GM21360 (cell line): Measurements from ENCODE around the gene APAF1.
"Not testable (repeated sequence)": the region's sequence is repeated elsewhere in the genome, so short reads cannot be mapped to it uniquely, and the experiment has no call there.

Source experiments
- ATAC-seq: cut with Tn5 transposase; IDR thresholded peaks from one replicate; pipeline ENCODE4 v1.9.1; 2021; ENCODE audit warnings: mild to moderate bottlenecking, moderate library complexity; ENCODE audit not compliant: unreplicated experiment

Gene APAF1

GRCh38 chr12:98751580-98752115, 106.6 kb downstream of the APAF1 start:
- ATAC-seq, result no peak

DNA sequence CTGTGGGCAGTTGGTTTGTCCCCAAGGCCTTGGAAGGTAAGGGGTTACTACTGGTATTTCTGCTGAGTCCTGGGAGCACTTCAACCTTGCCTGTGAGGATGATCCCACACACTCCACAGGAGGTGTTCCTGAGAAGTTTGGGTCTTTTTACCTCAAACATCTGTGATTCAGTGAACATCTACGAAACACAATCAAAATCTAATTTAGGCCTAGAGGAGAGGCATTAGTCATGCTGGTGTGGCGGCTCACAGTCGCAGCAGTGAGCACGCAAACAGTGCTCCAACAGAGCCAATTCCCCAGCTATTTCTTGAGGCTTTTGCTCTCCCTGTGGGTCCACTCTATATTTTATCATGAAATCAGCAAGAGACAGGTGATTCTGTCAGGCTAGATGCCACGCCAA, 107.6 kb downstream of the APAF1 start:
- ATAC-seq, result no peak

DNA sequence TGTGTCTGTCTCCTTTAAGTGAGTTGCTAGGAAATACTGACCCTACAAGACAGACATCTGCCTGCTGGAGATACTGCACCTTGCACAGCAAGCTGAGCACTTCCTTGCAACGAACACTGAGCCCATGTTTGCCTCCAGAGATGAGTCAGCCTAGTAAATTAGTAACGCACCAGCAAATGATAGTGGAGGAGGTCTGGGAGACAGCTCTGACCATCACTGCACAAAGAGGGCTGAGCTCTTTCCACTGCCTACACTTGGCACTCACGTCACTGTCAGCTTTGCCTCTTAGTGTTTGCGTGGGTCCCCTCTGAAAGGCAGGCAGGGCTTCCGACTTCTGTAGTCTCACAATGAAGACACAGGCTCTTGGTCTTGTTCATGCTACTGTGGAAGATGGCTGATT, 109.0 kb downstream of the APAF1 start:
- peak; percentile 99 for ATAC-seq

GRCh38 chr12:98755855-98756254, 110.8 kb downstream of the APAF1 start:
- not testable (repeated sequence) for ATAC-seq

DNA sequence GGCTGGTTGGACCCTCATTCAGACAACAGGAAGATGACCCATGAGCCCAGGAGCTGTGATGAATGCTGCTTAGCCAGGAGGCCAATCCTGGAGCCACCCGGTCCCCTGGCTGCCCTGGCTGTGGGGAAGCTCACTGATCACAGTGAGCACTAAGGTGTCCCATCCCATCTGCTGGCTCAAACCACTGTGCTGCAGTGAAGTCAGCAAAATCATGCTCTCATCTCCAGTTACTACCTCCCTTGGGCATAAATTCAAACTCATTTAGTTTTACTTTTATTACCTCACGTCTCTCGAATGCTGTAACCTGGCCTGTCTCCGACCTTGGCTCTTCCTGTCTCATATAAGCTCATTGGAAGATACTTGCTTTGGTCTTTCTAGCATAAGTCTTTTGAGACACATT, 112.4 kb downstream of the APAF1 start:
- no peak for ATAC-seq

DNA sequence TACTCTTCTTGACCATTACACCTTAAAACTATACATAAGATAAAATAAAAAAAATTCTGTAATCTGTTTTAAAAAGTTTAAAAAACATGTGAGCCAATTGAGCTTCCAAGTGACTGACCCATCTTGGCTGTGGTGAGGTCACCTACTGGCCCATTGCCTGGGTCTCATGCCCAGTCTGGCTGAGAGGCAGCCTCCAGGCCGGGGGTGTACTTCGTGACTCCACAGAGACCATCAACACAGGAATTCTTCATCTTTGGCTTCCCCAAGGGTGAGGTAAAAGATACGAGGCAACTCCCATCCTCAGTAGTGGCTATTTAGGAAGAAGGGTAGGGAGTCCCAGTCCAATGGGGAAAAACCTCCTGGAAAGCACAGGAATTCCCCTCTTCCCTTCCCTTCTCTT, 113.2 kb downstream of the APAF1 start:
- ATAC-seq, result no peak

- no peak for ATAC-seq
These were observed 118.6 kb downstream of the APAF1 start for GRCh38 chr12:98763656-98764055.

GRCh38 chr12:98767248-98767647, 122.2 kb downstream of the APAF1 start:
- ATAC-seq, result no peak

- ATAC-seq, result no peak
These were observed 124.0 kb downstream of the APAF1 start for GRCh38 chr12:98769068-98769467.

GRCh38 chr12:98770230-98770629, 125.1 kb downstream of the APAF1 start:
- ATAC-seq, result no peak

DNA sequence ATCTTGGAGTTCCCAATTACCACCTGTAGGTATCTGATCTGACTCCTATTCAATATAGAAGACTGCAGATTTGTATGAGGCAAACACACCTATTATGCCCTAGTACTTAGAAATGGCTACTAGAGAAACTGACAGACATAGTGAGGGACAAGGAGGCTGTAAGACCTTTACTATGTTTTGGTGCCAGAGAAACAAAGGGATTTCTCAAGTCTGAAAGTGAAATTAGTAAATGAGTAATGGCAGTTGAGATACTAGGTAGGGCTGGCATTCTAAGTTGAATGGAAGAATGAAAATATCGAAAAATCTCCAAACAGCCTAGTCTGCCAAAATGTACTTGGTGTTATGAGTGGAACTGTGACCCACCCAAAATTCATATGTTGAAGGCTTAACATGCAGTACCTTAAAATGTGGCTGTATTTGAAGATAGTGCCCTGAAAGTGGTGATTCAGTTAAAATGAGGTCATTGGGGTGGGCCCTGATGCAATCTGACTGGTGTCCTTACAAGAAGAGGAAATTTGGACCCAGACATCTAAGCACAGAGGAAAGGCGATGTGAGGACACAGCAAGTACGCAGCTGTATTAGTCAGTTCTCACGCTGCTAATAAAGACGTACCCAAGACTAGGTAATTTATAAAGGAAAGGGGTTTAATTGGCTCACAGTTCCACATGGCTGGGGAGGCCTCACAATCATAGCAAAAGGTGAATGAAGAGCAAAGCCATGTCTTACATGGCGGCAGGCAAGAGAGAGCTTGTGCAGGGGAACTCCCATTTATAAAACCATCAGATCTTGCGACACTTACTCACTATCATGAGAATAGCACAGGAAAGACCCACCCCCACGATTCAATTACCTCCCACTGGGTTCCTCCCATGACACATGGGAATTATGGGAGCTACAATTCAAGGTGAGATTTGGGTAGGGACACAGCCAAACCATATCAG, 127.0 kb downstream of the APAF1 start:
- no peak for ATAC-seq

DNA sequence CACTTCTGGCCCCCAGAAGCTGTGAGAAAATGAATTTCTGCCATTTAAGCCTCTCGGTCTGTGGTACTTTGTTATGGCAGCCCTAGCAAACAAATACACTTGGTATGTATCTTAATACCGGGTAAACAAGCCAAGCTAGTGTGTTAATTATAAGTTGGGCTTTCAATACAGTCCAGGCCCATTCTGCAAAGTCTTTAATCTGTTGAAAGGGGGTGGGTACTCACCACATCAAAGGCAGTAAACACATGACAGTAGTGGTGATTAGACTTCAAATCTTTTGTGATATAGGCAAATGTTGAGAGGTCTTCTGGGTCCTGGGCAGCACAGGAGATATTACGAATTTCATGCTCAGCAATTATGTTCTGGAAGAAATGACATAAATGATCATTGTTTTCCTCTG, 127.7 kb downstream of the APAF1 start:
- ATAC-seq, result no peak

DNA sequence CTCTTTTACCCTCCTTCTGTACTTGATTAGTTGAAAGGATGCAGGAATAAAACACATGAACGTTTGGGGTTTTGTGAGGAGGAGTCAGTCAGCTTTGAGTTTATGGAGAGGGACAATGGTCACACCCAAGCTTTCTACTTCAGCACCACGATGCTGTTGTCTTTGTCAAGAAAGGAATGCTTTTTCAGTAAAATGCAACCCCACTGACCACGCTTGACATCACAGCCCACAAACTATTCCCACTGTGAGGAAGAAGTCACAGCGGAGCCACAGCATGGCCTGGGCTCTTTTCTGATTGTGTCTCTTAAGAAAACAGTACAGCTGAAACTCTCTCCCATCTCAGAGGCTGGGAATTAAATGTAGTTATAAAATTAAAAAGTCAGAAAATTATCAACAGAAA, 135.2 kb downstream of the APAF1 start:
- ATAC-seq, result no peak

DNA sequence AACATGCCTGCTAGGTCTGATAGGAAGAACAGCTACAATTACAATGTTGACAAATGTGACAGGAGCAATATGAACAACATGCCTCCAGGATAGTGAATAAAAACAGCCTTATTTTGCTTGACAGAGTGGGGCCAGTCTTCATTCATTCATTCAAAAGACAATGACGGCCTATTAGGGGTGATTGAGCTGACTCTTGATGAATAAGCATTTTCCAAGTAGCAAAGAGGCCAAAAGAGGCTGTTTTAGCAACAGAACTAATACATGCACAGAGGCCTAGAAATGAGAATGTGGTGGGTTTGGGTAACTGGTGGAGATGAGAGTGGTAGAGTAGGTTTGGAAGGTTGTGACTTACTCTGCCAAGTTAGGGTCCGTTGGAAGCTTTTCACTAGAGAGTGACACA, 138.3 kb downstream of the APAF1 start:
- no peak for ATAC-seq
